HG03103 (cell line): ENCODE data around the gene MYDGF.

Experiments used
- ATAC-seq: cut with Tn5 transposase; IDR thresholded peaks from one replicate; pipeline ENCODE4 v1.9.1; 2021; ENCODE audit warnings: low read depth; ENCODE audit not compliant: unreplicated experiment

Gene MYDGF

DNA sequence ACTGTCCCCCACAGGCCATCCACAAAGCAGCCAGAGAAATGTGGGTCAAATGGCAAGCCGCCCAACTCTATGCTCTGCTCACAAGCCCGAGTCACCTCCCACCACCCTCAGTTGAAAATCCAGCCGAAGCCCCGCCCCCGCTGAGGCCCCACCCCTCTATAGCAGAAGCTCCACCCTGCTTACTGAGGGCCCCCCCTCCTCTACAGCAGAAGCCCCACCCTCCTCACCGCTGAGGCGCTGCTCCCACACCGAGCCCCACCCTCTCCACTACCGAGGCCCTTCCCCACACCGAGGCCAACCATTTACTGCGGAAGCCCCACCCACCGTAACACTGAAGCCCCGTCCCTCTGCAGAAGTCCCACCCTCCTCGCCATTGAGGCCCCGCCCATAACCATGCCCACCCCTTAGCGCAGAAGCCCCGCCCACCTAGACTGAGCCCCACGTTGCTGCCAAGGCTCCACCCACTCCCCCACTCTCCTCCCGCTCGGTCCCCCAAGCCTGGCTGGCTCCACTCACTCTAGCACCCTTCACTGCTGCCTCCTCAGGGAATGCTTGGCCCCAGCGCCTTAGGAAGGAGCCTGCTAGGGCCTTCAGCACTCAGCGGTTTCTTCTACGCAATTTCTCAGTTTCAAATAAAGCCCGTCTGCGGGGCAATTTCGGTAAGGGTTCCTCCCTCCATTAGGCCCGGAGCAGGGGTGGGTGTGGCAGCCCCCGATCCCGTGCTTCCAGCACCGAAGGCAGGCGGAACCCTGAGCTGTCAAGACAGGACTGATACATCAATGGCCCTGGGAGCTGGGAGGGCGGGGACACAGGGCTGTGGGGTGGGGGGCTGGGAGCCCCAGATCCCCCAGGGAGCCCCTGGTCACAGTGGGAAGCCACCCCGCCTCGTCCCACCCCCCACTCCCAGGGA, 9.0 kb upstream of the MYDGF start:
- no peak for ATAC-seq

DNA sequence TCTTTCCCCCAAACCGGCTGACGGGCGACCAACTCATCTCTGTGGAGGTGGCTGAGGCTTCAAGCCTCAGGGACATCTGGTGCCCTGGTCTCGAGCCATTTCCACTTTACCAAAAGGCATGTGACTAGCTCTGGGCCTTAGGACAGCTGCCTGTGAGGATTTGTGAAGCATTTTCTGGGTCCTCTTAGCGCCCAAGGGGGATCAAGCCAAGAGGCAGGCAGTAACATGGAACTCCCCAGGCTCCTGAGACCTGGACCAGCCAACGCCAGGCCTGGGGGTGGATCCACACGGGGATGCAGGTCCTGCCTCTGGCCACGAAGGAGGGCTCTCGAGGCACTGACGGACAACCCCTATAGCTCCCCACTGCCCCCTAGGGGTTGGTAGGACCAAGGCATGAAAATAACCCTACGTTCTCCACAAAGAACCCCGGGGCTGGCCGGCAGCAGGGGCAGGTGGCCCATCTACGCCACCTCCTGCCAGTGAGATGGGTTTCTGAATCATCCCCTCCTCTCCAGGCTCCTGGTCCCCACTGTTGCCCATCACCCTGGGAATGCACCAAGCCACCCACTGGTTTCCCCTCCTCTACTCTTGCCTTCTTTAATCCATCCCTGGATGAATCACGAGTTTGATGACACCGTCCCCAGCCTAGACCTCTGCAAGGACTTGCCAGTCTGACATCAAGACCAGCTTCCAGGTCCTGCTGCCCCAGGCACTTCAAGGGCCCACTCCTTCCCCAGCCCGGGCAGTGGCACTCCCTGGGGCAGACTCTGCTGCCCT, 7.0 kb upstream of the MYDGF start:
- ATAC-seq, result no peak

DNA sequence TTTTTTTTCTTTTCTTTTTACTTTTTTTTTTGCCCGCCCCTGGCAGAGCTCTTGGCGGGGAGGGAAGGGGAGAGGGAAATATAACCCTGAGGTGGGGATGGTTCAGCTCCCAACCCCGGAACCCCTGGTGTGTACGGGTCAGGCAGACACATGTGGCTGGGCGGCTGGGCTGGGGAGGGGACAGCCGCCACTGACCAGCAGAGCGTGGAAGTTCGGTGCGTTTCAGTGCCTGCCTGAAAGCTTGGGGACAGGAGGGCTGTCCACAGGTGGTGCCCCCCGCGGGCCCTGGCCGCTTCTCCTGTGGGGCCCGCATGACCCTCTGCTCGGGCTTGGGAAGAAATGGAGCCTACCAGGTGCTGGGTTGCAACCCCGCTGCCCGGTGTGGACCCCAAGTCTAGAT, 5.2 kb upstream of the MYDGF start:
- no peak for ATAC-seq

DNA sequence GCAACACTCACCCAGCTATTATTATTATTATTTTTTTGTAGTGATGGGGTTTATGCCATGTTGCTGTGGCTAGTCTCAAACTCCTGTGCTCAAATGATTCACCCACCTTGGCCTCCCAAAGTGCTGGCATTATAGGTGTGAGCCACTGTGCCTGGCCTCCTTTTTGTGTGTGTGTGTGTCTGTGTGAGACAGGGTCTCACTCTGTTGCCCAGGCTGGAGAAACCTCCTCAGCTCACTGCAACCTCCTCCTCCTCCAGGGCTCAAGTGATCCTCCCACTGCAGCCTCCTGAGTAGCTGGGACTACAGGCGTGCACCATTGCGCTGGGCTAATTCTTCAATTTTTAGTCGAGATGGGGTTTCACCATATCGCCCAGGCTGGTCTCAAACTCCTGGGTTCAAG, 3.6 kb upstream of the MYDGF start:
- no peak for ATAC-seq

DNA sequence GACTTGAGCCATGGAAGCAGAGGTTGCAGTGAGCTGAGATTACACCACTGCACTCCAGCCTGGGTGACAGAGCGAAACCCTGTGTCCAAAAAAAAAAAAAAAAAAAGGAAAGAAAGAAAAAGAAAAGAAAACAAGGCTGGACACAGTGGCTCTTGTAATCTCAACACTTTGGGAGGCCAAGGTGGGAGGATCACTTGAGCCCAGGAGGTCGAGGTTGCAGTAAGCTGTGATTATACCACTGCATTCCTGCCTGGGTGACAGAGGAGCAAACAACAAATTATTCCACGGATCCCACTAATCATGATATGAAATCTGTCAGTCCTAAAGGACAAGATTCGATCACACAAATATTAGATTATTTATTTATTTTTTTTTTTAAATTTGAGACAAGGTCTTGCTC, 3.1 kb upstream of the MYDGF start:
- ATAC-seq, result no peak

DNA sequence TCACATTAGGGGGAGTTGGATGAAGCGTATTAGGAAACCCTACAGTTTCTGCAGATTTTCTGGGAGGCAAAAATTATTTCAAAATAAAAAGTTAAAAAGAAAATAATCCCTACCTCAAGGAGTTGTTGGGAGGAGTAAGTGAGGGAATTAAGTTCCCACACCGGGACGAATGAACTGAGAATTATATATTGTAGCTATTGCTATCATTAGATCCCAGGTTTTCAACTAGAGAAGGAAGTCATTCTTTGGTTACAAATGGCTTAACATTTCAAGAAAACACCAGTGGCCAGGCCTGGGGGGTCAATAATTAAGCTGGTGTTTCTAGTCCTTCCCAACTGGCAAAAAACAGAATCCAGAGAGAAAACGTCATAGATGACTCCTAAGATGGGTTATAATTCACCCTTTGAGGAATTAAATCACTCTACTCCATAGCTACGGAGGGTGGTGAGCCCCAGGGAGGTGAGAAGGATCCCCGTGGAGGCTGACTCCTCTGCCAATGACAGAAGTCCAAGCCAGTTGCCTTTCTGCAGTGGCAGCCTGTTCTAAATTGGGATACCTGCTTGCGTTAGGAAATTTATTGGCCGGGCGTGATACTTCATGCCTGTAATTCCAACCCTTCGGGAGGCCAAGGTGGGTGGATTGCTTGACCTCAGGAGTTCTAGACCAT, 1.2 kb upstream of the MYDGF start:
- no peak for ATAC-seq

DNA sequence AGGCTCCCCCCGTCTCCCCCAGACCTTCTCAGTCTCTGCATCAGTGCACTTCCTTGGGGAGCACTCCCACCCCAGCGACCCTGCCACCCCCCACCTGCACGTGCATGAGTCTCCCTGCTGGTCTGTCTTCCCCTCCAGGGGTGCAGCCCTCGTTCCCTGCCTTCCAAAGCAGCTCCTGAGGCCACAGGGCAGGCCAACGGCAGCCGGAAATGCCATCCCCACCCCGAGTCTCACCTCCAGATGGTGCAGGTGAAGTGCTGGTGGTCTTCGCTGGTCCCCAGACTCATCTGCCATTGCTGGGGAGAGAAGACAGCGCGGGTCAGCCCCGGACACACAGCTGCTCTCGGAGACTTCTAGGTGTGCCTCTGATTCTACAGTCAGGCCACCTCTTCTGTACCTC, 5.5 kb downstream of the MYDGF start:
- no peak for ATAC-seq

DNA sequence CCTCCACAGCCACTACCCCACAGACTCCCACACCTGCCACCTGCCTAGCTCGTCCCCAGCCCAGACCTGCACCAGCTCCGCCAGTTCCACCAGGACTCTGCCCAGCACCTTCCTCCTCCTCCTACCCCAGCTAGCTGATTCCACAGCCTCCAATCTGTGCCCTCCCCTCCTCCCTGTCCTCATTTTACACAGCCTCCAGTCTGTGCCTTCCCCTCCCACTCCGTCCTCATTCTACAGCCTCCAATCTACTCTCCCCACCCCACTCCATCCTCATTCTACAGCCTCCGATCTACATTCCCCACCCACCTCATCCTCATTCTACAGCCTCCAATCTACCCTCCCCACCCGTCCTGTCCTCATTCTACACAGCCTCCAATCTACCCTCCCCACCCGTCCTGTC, 7.3 kb downstream of the MYDGF start:
- ATAC-seq, result no peak

DNA sequence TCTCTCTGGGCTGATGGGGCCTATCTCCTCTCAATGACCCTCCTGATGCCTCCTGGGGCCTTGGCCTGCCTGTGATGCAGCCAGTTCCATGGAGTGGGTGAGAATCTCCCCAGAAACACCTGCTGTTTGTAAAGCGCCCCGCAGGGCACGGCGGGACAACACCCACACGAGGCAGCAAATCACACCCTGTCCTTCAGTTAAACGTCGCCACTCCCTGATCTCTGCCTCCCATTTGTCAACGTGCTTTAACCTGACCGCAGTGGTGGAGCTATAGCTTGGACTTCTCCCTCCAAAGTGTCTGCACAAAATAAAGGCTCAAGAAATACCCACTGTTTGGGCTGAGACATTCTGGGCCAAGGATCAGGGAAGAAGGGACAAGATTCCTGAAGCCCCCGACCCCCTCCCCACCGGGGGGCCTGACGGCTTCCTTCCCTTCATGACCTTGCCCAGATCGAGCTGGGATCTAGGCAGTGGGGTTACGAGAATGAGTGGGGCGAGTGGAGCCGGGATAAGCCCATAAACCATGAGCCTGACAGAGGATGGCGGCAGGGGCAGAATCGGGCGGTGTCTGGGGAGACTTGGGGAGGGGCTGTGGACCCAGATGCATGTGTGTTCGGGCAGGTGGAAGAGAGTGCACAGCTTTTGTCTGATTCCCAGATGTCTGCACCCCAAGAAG, 8.0 kb downstream of the MYDGF start:
- ATAC-seq, result no peak

DNA sequence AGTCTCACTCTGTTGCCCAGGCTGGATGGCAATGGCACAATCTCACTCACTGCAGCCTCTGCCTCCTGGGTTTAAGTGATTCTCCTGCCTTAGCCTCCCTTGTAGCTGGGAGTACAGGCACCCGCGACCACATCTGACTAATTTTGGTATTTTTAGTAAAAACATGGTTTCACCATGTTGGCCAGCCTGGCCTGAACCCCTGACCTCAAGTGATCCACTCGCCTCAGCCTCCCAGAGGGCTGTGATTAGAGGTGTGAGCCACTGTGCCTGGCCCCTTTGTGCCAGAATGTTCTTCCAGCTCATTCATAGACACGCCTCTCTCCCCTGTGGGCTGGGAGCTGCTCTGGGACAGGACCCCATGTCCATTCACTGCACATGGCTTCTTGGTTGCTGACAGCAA, 9.1 kb downstream of the MYDGF start:
- ATAC-seq, result no peak

DNA sequence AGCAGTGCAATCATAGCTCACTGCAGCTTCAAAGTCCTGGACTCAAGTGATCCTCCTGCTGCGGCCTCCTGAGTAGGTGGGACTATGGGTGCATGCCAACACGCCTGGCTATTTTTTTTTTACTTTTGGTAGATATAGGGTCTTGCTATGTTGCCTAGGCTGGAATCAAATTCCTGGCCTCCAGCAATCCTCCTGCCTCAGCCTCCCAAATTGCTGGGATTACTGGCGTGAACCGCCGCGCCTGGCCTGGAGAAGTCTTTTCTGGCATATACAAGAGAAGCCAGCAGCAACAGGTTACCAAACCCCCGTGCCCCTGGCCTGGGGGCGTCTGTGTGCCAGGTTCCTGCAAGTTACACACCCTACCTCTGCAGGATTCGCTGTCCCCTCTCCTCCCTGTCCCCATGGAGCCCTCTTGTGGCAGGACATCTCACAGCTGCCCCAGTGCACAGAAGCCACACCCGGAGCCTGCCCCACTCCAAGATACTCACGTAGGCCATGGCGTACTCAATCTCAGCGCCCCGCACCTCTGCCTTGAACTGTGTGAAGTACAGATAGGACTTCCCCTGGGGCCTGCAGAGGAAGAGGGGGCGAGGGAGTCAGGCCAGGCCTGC, 9.9 kb downstream of the MYDGF start:
- ATAC-seq, result no peak

DNA sequence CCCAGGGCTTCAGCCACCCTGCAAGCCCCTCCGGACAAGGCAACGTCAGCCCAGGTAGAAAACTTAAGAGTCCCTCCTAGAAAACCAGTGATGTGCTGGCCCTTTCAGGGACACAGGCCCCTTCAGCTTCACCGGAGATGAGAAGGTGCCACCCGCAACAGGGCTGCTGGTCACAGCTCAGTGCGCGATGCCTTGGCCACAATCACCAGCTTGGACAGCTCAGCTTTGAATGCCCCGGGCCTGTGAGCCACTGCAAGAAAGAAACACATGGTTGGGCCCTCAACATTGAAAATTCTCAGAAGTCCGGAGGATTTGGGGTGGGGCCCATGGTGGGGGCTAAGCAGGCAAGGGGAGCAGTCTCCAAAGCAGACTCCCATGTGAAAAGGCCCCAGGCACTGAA, 12.3 kb downstream of the MYDGF start:
- ATAC-seq, result no peak

DNA sequence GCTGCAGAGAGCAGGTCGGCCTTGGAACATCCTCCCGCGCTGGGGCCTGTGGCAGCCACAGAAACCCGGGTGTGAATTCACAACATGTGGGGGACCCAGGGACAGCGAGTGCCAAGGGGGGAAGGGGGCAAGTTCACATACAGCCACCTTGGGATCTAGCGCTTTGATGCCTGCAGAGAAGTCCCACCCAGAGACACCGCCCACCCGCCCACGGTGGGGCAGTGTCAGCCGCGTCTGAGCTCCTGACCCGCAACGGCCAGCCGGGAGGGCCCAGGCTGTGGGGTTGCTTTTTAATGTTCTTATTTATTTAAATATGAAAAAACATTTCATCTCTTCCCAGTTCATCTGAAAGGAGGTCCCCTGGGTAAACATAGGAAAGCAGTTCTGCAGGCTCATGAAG, 12.9 kb downstream of the MYDGF start:
- ATAC-seq, result no peak

DNA sequence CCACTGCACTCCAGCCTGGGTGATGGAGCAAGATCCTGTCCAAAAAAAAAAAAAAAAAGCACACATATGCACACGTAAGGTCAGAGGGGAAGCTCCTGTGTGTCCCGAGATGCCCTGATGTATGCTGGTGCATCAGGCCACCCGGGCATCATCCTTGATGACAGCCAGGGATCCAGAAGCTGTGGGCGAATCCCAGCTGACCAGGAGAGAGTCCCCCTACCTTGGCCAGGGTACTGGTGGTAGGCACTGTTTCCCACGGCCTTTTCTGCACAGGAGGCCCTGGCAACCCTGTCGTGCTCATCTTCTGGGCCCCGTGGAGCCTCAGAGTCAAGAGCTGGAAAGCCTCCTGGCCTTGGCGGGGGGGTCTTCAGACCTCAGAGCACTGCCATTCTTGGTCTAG, 14.0 kb downstream of the MYDGF start:
- no peak for ATAC-seq

DNA sequence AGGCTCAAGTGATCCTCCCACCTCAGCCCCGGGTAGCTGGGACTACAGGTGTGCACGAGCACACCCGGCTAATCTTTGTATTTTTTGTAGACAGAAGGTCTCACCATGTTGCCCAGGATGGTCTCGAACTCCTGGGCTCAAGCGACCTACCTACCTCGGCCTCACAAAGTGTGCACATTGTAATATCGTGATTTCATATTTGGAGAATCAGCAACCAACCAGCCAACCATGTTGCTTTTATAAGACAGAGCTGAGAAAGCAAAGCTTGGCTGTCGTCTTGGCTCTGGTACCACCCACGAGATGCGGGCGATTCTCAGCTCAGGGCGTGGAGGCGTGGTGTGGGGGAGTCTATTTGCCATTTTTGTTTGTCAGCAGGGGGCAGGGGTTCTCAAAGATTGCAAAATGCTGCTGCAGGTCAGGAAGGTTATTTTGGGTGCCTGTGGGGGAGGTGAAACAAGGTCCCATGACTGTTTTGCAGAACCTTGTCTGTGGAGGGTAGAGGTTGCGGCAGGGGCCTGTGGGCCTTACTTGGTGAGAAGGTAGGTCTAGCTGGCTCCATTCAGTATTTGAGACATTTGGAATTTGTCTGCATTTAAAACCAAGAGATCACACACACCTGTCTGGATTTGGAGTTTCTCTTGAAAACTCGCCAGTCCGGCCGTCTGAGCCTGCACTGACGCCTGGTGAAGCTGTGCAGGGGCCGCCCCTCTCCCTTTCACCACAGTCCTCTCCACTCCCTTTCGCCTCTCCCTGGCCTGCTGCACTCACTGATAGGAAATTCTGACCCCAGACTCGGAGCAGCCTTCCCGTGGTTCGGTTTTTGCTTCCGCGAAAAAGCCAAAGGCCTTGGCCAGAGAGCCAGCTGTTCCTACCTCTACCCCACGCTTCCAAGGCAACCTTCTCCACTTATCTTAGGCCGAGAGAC, 15.4 kb downstream of the MYDGF start:
- ATAC-seq, result no peak

DNA sequence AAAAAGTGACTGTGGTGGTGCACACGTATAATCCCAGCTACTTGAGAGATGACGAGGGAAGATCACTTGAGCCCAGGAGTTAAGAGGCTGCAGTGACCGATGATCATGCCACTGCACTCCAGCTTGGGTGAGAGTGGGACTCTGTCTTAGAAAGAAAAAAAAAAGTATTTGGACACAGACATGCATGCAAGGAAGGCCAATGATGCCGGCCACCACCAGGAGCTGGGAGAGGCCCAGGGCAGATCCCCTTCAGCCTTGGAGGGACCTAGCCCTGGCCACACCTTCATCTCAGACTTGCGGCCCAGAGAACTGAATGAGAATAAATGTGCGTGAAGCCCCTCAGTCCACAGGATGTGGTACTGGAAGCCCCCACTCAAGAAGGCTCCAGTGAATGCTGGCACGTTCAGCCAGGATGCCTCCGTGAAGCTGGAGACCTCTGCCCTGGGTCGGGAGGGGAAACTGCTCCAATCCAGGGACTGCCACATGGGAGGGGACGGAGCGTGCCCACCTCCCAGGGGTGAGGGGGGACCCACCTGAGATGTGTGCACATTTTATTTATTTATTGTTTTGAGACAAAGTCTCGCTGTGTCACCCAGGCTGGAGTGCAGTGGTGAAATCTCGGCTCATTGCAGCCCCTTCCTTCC, 16.2 kb downstream of the MYDGF start:
- ATAC-seq, result no peak

DNA sequence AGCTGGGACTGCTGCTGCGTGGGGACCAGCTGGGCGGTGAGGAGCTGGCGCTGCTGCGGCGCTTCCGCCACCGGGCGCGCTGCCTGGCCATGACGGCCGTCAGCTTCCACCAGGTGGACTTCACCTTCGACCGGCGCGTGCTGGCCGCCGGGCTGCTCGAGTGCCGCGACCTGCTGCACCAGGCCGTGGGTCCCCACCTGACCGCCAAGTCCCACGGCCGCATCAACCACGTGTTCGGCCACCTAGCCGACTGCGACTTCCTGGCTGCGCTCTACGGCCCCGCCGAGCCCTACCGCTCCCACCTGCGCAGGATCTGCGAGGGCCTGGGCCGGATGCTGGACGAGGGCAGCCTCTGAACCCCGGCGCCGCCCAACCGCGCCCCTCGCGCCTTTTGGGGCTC, 18.1 kb downstream of the MYDGF start:
- ATAC-seq, result no peak

DNA sequence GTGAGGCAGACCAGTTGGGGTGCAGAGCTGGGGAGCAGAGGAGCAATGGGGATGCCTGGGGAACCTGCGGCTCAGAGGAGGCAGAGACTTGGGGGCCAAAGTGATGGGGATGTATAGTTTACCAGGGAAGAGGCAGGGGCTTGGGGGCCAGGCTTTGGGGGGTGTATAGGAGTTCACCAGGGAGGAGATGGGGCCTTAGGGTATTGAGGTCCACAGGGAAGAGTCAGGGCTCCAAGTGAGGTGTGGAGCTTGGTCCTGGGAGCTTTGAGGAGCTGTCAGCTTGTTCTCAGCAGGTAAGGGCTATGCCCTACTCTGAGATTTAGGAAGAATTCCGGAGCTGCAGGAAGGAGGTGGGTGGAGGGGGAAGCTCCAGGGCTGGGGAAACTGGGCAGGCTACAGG, 20.0 kb downstream of the MYDGF start:
- no peak for ATAC-seq
